GM19035 (cell line): ENCODE data around the gene KIF24.
"Not testable (repeated sequence)": the region's sequence is repeated elsewhere in the genome, so short reads cannot be mapped to it uniquely, and the experiment has no call there.

Experiments used
- ATAC-seq: cut with Tn5 transposase; IDR thresholded peaks from one replicate; pipeline ENCODE4 v1.9.1; 2021; ENCODE audit not compliant: unreplicated experiment

Gene KIF24

DNA sequence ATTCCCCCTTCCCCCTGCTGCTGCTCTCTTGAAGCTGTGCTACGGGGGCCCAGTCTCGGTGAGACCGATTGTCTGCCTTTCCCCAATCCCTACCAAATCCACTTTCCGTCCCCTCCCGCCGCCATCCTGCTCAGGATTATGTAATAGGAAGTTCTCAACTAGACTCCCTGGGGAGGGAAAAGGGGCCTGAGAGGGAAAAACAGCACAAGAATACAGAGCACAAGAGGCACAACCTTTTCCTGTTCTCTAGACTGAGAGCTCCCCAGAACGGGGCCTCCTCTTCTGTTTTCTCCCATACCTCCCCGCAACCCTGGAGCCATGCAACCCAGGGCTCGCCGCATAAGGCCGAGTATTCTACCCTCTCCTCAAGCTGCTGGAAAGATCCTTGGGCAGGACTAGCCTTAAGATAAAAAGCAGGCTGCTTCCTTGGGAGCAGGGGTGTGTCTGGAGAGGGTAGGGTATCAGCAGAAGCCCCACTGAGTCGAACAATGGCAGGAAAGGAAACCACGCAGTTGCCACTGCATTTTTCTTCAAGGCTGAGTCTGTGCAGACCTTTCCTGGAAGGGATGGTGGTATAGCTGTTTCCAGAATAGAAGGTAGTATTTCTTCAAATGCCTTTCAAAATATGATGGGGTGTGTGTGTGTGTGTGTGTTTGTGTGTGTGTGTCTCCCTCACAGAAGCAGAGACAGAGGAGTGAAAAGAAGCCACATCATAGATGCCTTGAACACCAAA, 34.7 kb upstream of the KIF24 start:
- no peak for ATAC-seq

DNA sequence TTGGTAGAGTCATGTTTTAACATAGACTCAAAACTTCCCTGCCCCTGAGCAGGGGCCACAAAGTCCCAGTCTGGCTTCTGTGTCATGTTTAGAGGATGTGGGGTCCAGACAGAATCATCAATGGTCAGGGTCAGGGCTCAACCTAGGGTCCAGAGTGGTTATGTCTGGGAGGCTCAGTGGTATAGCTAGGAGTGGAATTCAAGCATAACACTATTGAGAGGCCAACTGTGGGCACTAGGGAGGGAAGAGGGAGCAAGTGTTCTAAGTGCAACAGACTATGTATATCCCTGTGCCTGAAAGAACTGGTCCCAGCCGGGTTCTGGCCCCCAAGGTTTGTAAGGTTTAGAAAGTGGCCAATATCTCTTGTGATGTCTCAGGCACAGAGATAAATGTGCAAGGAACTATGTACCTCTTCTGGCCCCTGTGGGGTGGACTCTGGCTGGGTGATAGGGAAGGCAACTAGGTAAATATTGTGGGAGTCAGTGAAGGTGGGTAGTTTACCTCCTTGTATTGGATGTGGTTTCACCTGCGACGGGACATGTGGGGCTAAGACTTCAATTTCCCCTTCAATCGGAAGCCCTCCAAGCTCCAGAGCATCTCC, 33.6 kb upstream of the KIF24 start:
- ATAC-seq, result no peak

DNA sequence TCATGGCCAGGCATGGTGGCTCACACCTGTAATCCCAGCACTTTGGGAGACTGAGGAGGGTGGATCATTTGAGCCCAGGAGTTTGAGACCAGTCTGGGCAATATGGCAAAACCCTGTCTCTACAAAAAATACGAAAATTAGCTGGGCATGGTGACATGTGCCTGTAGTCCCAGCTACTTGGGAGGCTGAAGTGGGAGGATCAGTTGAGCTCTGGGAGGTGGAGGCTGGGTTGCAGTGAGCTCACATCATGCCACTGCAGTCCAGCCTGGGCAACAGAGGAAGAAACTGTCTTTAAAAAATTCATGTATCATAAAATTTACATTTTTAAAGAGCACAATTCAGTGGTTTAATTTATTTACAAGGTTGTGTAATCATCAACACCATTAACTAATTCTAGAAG, 23.9 kb upstream of the KIF24 start:
- ATAC-seq, result not testable (repeated sequence)

DNA sequence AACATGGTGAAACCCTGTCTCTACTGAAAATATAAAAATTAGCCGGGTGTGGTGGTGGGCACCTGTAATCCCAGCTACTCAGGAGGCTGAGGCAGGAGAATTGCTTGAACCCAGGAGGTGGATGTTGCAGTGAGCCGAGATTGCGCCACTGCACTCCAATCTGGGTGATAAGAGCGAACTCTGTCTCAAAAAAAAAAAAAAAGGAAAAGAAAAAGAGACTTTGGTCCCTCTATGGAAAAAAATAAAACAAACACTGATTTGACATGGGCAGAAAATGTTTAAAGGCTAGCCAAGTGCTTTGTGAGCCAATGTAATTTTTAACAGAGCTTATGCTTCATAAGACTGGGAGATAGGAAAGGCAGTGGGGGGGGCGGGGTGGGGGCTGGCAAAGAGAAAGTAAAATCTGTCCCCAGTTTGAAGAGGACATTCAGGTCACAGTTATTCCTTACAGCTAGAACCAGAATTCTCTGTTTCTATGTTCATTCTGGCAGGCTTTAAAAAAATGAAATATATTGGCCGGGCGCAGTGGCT, 23.1 kb upstream of the KIF24 start:
- ATAC-seq, result not testable (repeated sequence)

DNA sequence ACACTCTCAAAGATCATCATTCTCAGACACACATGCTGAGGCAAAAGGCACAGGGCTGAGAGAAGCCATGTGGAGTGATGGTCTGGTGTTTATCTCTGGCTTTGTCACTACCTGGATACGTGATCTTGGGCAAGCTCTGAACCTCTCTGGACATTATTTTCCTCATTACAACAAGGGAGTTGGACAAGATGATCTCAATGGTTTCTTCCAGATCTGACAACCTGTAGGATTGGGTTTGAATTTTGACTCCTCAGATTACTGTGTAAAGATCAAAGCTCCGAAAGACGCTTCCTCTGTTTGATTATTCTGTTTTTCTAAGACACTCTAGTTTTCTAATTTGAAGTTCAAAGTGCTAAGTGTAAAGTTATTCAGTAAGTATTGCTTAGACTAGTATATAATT, 20.3 kb upstream of the KIF24 start:
- no peak for ATAC-seq

DNA sequence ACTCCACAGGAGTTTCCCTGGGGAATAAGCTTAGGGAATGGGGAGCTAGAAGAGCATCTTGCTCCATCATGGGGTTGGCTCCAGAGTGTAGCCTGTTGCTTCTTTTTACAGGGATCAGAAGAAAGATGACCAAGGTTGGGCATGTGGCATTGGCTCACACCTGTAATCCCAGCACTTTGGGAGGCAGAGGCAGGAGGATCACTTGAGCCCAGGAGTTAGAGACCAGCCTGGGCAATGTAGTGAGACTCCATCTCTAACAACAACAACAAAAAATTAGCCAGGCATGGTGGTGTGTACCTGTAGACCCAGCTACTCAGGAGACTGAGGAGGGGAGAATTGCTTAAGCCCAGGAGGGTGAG, 18.7 kb upstream of the KIF24 start:
- no peak for ATAC-seq

DNA sequence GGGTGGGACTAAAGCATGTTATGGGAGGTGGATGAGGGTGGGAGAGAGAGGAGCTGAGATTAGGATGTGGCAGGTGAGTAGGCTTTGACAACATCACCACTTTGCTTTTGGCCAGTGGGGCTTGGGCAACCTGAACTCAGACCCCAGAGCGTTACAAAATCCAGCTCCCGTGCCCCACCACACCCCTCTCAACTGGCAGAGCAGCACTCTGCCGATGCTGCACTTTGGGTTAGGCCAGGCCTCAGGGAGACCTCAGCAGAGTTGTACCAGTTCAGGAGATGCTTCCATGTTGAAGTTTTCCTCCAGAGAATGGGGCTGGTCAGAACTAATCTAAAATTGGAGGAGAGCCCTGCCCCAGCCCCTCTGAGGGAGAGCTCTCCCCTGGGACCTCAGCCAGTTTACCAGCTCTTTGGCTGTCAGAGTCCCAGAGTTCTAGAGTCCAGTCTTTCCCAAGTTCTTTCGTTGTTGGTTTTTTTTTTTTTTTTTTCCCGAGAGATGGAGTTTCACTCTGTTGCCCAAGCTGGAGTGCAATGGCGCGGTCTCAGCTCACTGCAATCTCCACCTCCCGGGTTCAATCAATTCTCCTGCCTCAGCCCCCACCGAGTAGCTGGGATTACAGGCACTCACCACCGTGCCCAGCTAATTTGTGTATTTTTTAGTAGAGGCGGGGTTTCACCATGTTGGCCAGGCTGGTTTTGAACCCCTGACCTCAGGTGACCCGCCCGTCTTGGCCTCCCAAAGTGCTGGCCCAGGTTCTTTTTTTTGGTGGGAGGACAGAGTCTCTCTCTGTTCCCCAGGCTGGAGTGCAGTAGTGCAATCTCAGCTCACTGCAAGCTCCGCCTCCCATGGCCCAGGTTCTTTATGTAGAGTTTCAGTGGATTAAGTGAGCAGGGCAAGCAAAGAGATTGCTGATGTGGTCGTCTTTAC, 18.1 kb upstream of the KIF24 start:
- ATAC-seq, result no peak

DNA sequence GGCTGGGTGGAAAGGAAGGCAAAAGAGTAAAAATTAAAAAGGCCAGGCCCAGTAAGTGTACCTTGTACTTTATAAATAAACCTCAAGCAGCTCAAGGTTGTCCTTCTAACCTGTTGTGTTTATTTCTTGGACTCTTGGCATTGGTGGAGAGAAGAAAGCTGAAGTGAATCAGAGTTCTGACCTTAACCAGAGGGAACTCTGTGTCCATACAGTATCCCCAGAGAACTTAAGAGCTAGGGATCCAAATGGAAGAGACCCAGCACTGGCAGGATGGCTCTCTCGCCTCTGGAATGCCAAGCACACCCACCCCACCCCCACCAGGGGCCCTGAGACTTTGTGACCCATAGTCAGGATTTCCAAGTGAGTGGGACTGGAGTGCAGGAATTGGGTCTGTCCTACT, 14.5 kb upstream of the KIF24 start:
- ATAC-seq, result no peak

DNA sequence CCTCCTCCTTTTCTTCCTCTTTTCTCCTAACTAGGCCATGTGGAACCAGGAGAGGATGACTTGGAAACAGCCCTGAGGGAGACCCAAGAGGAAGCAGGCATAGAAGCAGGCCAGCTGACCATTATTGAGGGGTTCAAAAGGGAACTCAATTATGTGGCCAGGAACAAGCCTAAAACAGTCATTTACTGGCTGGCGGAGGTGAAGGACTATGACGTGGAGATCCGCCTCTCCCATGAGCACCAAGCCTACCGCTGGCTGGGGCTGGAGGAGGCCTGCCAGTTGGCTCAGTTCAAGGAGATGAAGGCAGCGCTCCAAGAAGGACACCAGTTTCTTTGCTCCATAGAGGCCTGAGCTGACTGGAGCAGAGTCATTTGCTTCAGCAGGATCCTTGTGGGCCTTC, 14.0 kb upstream of the KIF24 start:
- no peak for ATAC-seq

DNA sequence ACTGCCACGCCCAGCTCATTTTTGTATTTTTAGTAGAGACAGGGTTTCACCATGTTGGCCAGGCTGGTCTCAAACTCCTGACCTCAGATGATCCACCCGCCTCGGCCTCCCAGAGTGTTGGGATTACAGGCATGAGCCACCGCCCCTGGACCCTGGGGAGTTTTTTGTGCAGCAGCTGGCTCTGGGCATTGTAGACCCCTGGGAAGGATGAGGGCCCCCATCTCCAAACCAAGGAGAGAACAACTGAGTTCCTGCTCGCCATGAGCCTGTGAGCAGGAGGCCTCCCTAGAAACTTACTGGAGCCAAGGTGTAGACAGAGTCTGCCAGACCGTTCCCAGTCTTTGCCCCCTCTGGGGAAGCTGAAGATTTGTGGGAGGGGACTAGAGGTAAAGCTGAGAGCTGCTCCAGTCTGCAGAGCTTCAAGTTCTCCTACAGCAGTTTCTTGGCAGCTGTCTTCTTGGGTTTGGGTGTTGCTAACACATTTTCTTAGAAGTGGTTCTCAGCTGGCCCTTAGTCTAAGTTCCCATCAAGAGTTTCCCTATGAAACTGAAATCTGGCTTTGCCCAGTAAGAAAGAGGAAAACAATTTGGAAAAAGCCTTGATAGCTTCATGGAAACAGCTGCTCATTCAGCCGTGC, 12.7 kb upstream of the KIF24 start:
- no peak for ATAC-seq

DNA sequence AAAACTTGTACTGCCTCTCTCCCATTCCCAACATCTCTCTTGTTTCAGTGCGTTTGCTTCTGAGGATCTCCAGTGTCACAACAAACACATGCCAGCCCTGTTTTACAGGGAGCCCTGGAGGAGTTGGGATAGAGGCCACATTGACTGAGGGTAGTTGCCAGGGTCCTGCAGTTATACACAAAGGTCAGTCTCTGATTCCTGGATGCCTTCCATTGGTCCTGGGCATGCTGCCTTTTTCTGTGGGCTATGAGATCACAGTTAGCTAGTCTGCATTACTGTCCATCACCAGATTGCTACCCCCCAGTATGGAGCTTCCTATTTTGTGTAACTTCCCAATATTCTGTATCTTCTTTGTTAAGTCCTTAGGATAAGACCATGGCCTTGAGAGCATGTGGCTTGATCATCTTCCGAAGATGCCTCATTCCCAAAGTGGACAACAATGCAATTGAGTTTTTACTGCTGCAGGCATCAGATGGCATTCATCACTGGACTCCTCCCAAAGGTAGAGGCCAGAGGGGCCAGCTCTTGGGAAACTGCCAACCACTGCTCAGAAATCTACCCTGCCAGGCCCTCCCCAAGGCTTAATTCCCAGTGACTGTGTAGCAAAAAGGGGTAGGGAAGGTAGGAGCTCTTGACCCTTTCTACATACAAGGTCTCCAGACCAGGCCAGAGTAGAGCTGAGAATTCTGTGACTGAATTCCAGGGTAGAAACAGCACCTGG, 9.8 kb upstream of the KIF24 start:
- no peak for ATAC-seq

DNA sequence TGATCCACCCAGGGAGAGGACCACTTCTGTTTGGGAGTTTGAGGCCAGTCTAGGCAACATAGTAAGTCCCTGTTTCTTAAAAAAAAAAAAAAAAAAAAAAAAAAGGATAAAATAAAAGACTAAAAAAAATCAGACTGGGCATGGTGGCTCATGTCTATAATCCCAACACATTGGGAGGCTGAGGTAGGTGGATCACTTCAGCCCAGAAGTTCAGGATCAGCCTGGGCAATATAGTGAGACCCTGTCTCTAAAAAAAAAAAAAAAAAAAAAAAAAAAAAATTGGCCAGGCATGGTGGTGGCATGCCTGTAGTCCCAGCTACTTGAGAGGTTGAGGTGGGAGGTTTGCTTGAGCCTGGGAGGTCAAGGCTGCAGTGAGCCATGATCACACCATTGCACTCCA, 9.0 kb upstream of the KIF24 start:
- ATAC-seq, result not testable (repeated sequence)

DNA sequence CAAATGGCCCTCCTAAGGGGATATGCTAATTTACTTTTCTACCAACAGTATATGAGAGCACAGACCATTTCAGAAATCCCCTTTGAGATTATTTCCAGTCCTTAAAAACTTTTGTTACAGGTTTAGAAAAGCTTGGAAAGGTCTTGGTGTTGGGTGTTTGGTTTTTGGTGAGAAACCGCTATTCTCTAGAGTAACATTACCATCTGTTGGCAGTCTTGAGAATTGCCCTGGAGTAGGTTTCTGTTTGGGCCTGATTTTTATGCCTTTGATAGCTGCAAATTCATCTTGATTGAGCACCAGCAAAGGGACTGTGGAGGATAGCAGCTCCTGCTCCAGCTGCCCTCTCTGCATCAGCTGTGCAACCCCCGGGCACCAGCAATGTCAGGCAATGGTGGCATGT, 8.3 kb upstream of the KIF24 start:
- no peak for ATAC-seq

DNA sequence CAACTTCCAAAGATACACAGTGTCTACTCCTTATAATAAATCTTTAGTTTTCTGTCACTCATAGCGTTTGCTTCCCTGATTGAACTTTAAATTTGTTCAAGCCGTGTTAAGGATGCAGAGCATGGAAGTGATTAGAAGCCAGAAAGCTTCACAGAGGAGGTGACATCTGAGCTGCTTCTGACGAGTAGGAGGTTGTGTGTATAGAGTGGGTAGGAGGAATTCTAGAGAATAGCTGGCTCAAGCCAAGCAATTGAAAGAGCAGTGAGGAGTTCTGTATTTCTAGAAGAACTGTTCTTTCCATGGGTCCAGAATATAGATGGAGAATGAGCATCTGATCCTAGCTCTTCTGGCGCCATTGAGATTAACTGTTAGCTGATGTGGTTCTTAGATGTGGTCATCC, 6.3 kb upstream of the KIF24 start:
- ATAC-seq, result no peak

DNA sequence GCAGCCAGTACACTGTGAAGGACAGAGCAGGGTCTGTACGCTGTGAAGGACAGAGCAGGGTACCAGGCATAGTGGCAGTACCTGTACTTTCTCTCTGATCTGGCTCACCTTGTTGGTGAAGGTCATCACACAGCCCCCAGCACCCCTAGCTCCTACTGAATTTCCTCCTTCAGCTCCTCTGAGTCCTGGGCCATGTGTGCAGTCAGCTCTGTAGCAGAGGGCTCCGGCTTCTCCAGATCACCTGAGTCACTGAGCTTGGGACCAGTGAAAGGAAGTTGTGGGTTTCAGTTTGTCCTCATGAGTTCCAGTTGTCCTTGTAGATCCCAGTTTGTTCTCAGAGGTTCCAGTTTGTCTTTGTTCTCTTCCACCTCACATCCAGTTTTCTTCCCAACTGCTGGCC, 5.8 kb upstream of the KIF24 start:
- no peak for ATAC-seq

DNA sequence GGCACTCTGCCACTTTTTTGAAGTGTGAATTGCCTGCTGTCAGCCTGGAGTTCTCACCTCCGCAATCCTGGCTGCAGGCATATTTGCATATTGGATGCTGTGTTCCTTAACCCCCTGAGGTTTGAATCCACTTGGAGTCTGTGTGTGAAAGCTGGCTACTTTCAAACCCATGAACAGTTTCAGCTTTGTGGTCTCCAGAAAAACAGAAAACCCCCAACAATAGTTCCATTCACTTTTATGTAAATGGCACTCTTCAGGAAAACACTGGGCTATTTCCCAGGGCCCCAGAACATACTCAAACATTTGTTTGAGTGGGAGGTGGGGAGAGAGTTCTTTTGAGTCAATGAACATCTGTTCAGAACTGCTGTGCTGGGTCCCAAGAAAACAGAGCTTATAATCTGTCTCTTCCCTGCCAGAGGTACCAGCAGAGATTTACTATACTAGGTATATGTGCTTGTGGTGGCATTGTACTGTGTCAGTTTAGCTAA, 5.3 kb upstream of the KIF24 start:
- ATAC-seq, result no peak

DNA sequence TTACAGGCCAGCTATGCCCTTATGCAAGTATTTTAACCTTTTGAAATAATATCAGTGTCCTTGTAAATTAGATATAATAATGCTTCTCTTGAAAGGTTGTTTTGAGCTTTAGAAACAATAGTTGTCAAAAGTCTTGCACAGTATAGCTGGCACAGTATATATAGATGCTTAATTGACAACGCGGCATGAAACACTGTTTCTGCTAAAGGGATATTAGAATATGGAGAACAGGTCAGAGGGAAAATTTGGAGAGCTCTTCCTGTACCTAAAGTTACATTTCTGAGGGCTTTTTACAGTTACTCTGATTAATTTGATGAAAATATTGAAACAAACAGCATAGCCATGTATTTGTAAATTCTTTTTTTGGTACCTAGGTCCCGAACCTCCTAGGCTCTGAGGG, 4.8 kb upstream of the KIF24 start:
- ATAC-seq, result no peak

DNA sequence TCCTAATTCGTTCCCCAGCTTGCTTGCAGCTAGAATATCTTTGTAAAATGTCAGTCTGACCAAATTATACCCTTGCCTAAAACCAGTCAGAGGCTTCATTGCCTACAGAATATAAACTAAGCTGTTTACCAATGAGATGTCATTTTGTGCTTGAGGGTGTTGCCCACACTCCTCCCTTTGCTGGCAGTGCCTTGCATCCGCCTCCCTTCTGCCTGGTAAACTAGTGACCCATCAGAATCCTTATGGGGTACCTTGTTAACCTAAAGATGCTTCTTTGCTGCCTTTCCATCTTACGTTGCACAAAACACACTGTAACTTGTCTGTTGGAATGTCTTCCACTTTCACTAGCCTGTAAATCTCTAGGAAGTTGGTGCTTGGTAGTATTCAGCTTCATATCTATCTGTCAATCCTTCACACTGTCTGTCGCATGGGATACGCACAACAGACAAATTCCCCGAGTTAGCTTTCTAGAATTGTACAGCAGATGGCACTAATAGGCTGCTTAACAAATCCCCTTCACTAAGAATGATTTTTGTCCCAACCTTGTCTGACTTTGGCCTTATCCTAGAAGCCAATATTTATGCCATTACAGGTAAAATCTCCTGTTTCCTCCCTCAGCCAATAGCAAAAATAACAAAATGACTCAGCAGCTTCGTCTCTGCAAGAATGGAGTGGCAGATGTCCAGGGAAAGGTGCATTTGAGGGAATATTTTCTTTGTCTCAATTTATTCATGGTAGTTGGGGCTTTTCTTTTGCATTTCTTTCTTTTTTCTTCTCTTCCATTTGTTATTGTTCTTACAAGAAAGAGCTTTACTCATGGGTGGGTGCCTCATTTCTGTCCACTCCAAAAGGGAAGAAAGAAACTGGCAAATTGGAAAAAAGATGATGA, 3.3 kb upstream of the KIF24 start:
- ATAC-seq, result no peak

DNA sequence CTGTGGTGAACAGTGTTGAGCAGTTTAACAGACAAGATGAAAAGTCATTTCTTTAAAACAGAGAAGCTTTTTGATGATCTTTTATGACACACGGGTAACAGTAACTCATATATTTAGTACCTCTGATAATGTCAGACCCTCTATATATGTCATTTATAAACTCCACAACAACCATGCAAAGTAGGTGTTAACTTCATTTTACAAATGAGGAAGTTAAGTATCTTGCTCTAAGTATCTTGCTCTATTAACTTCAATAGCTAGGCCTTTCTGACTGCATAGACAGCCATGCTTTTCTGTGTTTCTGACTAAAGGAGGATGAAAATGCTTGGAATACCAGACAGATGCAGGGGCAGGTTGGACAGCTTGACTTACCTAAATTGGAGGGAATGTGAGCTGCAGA, 2.1 kb upstream of the KIF24 start:
- ATAC-seq, result no peak
